B cell (primary cell): ENCODE results near the gene FOXN1. TPM values are rescaled to one million over a fixed set of nuclear protein-coding genes. Genes with fewer than 3 reads are reported as not detected.

Experiments used
- ATAC-seq: fragments of 200-7000 bp; cut with Tn5 transposase; one replicate; pipeline ENCODE4 v1.10.0; 2021; ENCODE audit warnings: low read depth, mild to moderate bottlenecking, moderate number of reproducible peaks, moderate library complexity
- CTCF ChIA-PET: fragments of 350-600 bp; sonication (Branson Sonifier 250); formaldehyde crosslinking; loops from one replicate; lab custom pipeline; 2021; ENCODE audit warnings: antibody characterized with exemption, inconsistent platforms; lab: Charles Lee
- POLR2A ChIA-PET: fragments of 350-600 bp; sonication (Branson Sonifier 250); formaldehyde crosslinking; loops from one replicate; lab custom pipeline; 2021; ENCODE audit warnings: antibody characterized with exemption; lab: Charles Lee
- DNase-seq: peaks from one replicate; pipeline ENCODE4 v3.0.0; 2013
- H2AFZ ChIP-seq: 2 replicates; pipeline ENCODE4 v1.6.1; 2012; ENCODE audit warnings: mild to moderate bottlenecking, low read depth, low read length; ENCODE audit not compliant: insufficient read depth, poor library complexity, severe bottlenecking
- H3K27ac ChIP-seq, 2 donors: 1 replicate in 1 of 2; 2 replicates in 1 of 2; pipeline ENCODE4 v1.5.1; 2012 to 2013; ENCODE audit warnings: low read length in 2 of 2, mild to moderate bottlenecking in 2 of 2, moderate library complexity in 1 of 2
- H3K27me3 ChIP-seq, 4 experiments: fragments of 200-600 bp in 1 of 4; sonication (generic) in 1 of 4; replicated peaks in 1 of 4; 1 replicate in 2 of 4; 2 replicates in 2 of 4; pipeline versions ENCODE4 v1.6.1 to v1.7.0; 2013 to 2016; ENCODE audit warnings: low read length in 3 of 4, mild to moderate bottlenecking in 2 of 4, mixed read lengths in 1 of 4, moderate library complexity in 1 of 4; ENCODE audit not compliant: insufficient read depth in 4 of 4, control insufficient read depth in 3 of 4; ENCODE audit errors: control extremely low read depth in 1 of 4
- H3K36me3 ChIP-seq, 2 experiments: replicated peaks in 1 of 2; 1 replicate in 1 of 2; 2 replicates in 1 of 2; pipeline versions ENCODE4 v1.6.1 to v1.7.1; 2013; ENCODE audit warnings: low read length in 1 of 2; ENCODE audit not compliant: insufficient read depth in 2 of 2, control insufficient read depth in 1 of 2; ENCODE audit errors: control extremely low read depth in 1 of 2, extremely low read depth in 1 of 2
- H3K4me1 ChIP-seq, 2 donors: fragments of 200-600 bp in 1 of 2; sonication (generic) in 1 of 2; 1 replicate in 1 of 2; 2 replicates in 1 of 2; pipeline versions ENCODE4 v1.5.1 to v1.6.1; 2013 to 2017; ENCODE audit warnings: low read length in 2 of 2; ENCODE audit not compliant: control insufficient read depth in 2 of 2, insufficient read depth in 2 of 2
- H3K4me2 ChIP-seq: replicated peaks from 2 replicates; pipeline ENCODE3; 2012; ENCODE audit warnings: mild to moderate bottlenecking, low read depth, low read length; ENCODE audit not compliant: poor library complexity, severe bottlenecking
- H3K4me3 ChIP-seq, 5 experiments: fragments of 200-600 bp in 1 of 5; sonication (generic) in 1 of 5; 1 replicate in 3 of 5; 2 replicates in 2 of 5; pipeline versions ENCODE4 v1.5.1 to v1.7.0; 2011 to 2016; ENCODE audit warnings: low read length in 4 of 5, mild to moderate bottlenecking in 4 of 5, low read depth in 2 of 5, control low read depth in 1 of 5, moderate library complexity in 1 of 5; ENCODE audit not compliant: insufficient read depth in 1 of 5; ENCODE audit errors: control extremely low read depth in 1 of 5, extremely low read depth in 1 of 5
- H3K79me2 ChIP-seq: fragments of 200-600 bp; sonication (generic); one replicate; pipeline ENCODE4 v1.6.0; 2016; ENCODE audit warnings: low read length; ENCODE audit not compliant: control insufficient read depth, insufficient read depth
- H3K9ac ChIP-seq: fragments of 200-600 bp; sonication (generic); 2 replicates; pipeline ENCODE4 v1.6.1; 2017; ENCODE audit warnings: mild to moderate bottlenecking, low read length, moderate library complexity
- H3K9me3 ChIP-seq, 3 donors: one replicate each; pipeline versions ENCODE4 v1.6.1 to v1.7.1; 2013; ENCODE audit warnings: low read length in 2 of 3; ENCODE audit not compliant: control insufficient read depth in 2 of 3, insufficient read depth in 1 of 3; ENCODE audit errors: control extremely low read depth in 1 of 3
- H4K20me1 ChIP-seq: 2 replicates; pipeline ENCODE4 v1.6.0; 2012; ENCODE audit warnings: mild to moderate bottlenecking, low read length; ENCODE audit not compliant: insufficient read depth, control insufficient read depth, poor library complexity, severe bottlenecking
- H3K27ac Mint-ChIP-seq: one replicate; pipeline ENCODE4 v1.8.0; 2021; ENCODE audit warnings: mixed read lengths
- H3K27me3 Mint-ChIP-seq: one replicate; pipeline ENCODE4 v1.8.0; 2021; ENCODE audit warnings: mixed read lengths
- H3K4me1 Mint-ChIP-seq: one replicate; pipeline ENCODE4 v1.8.0; 2021; ENCODE audit warnings: mixed read lengths
- H3K4me3 Mint-ChIP-seq: one replicate; pipeline ENCODE4 v1.8.0; 2021; ENCODE audit warnings: mixed read lengths
- H3K9me3 Mint-ChIP-seq: one replicate; pipeline ENCODE4 v1.8.0; 2022; ENCODE audit warnings: mixed read lengths; ENCODE audit not compliant: insufficient read depth
- CTCF ChIP-seq: fragments of 200-600 bp; IDR thresholded peaks from one replicate; pipeline ENCODE4 v1.8.0; 2022; ENCODE audit warnings: antibody characterized with exemption, mild to moderate bottlenecking
- EZH2 ChIP-seq: IDR thresholded peaks from 2 replicates; pipeline ENCODE4 v1.6.1; 2012; ENCODE audit warnings: borderline replicate concordance, low read depth, mild to moderate bottlenecking, moderate library complexity, low read length; ENCODE audit not compliant: insufficient read depth, poor library complexity, severe bottlenecking
- WGBS: methylation state at CpG from one replicate; pipeline ENCODE4 v1.1.5; 2013; ENCODE audit warnings: missing lambda C conversion rate; ENCODE audit not compliant: insufficient coverage; 5-methylcytosine and 5-hydroxymethylcytosine counted together
- intact Hi-C: fragments of 100-400 bp; cut with micrococcal nuclease; formaldehyde crosslinking; loops from one replicate; pipeline ENCODE4 v1.10.0; 2022
- polyA plus RNA-seq: library from polyadenylated mRNA; depleted of rRNA; stranded (reverse); fragments of >200 nt; gene quantifications from 2 replicates; pipeline ENCODE4 v1.2.3, GENCODE V29; 2012
- total RNA-seq, 2 donors: library from RNA; stranded (reverse); fragments of 120-200 nt in 1 of 2; gene quantifications; 1 replicate in 1 of 2; 2 replicates in 1 of 2; pipeline versions ENCODE4 v1.2.3 to v1.2.4, GENCODE V29; 2013 to 2022

Gene FOXN1
- total and polyA plus RNA-seq, 2 donors (not counting 1 experiment from before 2014, with no cell fraction given): not detected

GRCh38 chr17:28460901-28461300 lies 45.2 kb upstream of the FOXN1 start:
- Mint-ChIP-seq H3K27me3 (peaks cover 26% of the 10 kb centered on the region), H3K27ac (no peak overlapping the region), H3K4me3 (no peak overlapping the region), H3K9me3 (no peaks in the 10 kb centered on the region), H3K4me1 (no peaks in the 10 kb centered on the region)
- Histone ChIP-seq H3K4me2 (no peak overlapping the region), H3K27ac (no peak overlapping the region), H3K79me2 (no peaks in the 10 kb centered on the region), H2AFZ (no peak overlapping the region), H3K9me3 (no peaks in the 10 kb centered on the region), H4K20me1 (no peaks in the 10 kb centered on the region), H3K27me3 (peaks cover 0 to 3% (median 0%) of the 10 kb centered on the region in 4 experiments), H3K4me3 (no peak overlapping the region), H3K36me3 (no peaks in the 10 kb centered on the region), H3K4me1 (no peaks in the 10 kb centered on the region), H3K9ac (no peak overlapping the region)
- intact Hi-C loops: no loop called here
- no peak for TF ChIP-seq EZH2
- no peak for TF ChIP-seq CTCF
- CTCF ChIA-PET: no interaction called here
- 96% methylated on average over 9 of the region's 10 CpGs for WGBS
- no peak for ATAC-seq
- no peak for DNase-seq
- POLR2A ChIA-PET: no interaction called here

DNA sequence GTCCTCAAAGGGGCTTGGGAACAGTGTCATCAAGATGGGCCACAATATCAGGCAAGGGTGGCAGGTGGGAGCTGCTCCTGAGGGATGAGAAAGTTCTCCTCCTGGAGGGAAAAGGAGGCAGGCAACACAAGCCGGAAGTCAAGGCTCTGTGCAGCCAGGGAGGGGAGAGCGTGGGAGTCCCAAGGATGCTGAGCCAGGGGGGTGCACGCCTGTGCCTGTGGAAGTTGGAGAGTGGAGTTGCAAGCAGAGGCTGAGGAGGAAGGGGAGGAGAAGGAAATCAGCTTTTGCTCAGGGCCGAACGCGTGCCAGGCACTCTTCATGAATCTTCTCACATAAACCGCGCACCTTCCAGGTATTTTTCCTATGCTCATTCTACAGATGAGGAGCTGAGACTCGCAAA lies 40.1 kb upstream of the FOXN1 start:
- CTCF ChIA-PET: no interaction called here
- no peak for ATAC-seq
- Histone ChIP-seq H3K4me3 (no peak overlapping the region), H2AFZ (no peak overlapping the region), H3K79me2 (no peaks in the 10 kb centered on the region), H3K27ac (no peak overlapping the region), H3K9me3 (no peaks in the 10 kb centered on the region), H3K4me1 (no peaks in the 10 kb centered on the region), H3K4me2 (no peak overlapping the region), H4K20me1 (no peaks in the 10 kb centered on the region), H3K9ac (no peak overlapping the region), H3K36me3 (no peaks in the 10 kb centered on the region), H3K27me3 (peaks cover 0 to 3% (median 0%) of the 10 kb centered on the region in 4 experiments)
- WGBS: 86% methylated on average over 1 of the region's 9 CpGs
- TF ChIP-seq CTCF: no peak
- TF ChIP-seq EZH2: no peak
- DNase-seq: no peak
- Mint-ChIP-seq H3K27ac (no peak overlapping the region), H3K4me1 (no peaks in the 10 kb centered on the region), H3K4me3 (no peak overlapping the region), H3K27me3 (peaks cover 46% of the 10 kb centered on the region), H3K9me3 (no peaks in the 10 kb centered on the region)
- POLR2A ChIA-PET: no interaction called here
- intact Hi-C loops: no loop called here
